Prostate gland (tissue), 2 donors: ENCODE data around the gene HOXA4. TPM values are rescaled to one million over a fixed set of nuclear protein-coding genes. Genes with fewer than 3 reads are reported as not detected.

Source experiments
- DNase-seq: peaks from one replicate; pipeline ENCODE4 v3.0.0-alpha.2; 2019; ENCODE audit warnings: low spot score
- H3K27ac ChIP-seq, 2 donors: fragments of 200-600 bp; sonication (generic); 2 replicates each; pipeline ENCODE4 v1.5.1; 2017 to 2019
- H3K27me3 ChIP-seq: fragments of 200-600 bp; sonication (generic); replicated peaks from 2 replicates; pipeline ENCODE4 v1.5.1; 2019; ENCODE audit not compliant: insufficient read depth
- H3K36me3 ChIP-seq, 2 donors: fragments of 200-600 bp; sonication (generic); 1 replicate in 1 of 2; 2 replicates in 1 of 2; pipeline versions ENCODE4 v1.5.1 to v1.8.1; 2017 to 2019
- H3K4me1 ChIP-seq: fragments of 200-600 bp; sonication (generic); replicated peaks from 2 replicates; pipeline ENCODE4 v1.5.1; 2019
- H3K4me3 ChIP-seq, 2 donors: fragments of 200-600 bp; sonication (generic); 2 replicates each; pipeline ENCODE4 v1.5.1; 2017 to 2019
- H3K9me3 ChIP-seq: fragments of 200-600 bp; sonication (generic); 2 replicates; pipeline ENCODE4 v1.5.1; 2017
- CTCF ChIP-seq, 4 experiments: fragments of 200-600 bp in 2 of 4; fragments of 450-650 bp in 2 of 4; sonication (generic) in 2 of 4; IDR thresholded peaks; 1 replicate in 3 of 4; 2 replicates in 1 of 4; pipeline ENCODE4 v1.5.1; 2016 to 2019; ENCODE audit warnings: antibody characterized with exemption in 4 of 4, mild to moderate bottlenecking in 2 of 4, moderate library complexity in 2 of 4
- POLR2A ChIP-seq: fragments of 450-650 bp; IDR thresholded peaks from one replicate; pipeline ENCODE4 v1.6.1; 2016; ENCODE audit warnings: antibody characterized with exemption, mild to moderate bottlenecking
- POLR2AphosphoS5 ChIP-seq: sonication (generic); formaldehyde crosslinking; IDR thresholded peaks from one replicate; pipeline ENCODE4 v1.6.1; 2017; ENCODE audit warnings: antibody characterized with exemption
- WGBS: methylation state at CpG from one replicate; pipeline ENCODE4 v1.1.5; 2018; 5-methylcytosine and 5-hydroxymethylcytosine counted together
- intact Hi-C: fragments of 100-400 bp; cut with DNase I; formaldehyde crosslinking; loops from one replicate; pipeline ENCODE4 v1.14.2; 2022
- total RNA-seq, 2 donors: library from RNA; depleted of rRNA; stranded (reverse); fragments of >200 nt; gene quantifications; one replicate each; pipeline ENCODE4 v1.1.0, GENCODE V29; 2016

HOXA4 gene
- total RNA-seq, 2 donors from 2014 or later = 1.4 to 1.8 TPM

GRCh38 chr7:27160546-27161213, 30.1 kb upstream of the HOXA4 start:
- intact Hi-C loops = loop anchor here (1.0 to 2.0 kb wide), 2 partner anchors 474 to 790 kb away; no protein-coding TSS in a partner anchor
- H3K4me1 ChIP-seq = peaks cover under 1% of the 10 kb centered on the region
- H3K4me3 ChIP-seq = peak overlapping the region; percentile 61 to 80
- H3K27ac ChIP-seq = peak overlapping the region; percentile 73 to 96
- H3K9me3 ChIP-seq = no peaks in the 10 kb centered on the region
- H3K36me3 ChIP-seq = no peaks in the 10 kb centered on the region
- WGBS = 7% methylated on average over 31 of the region's 54 CpGs
- DNase-seq = peak; percentile 90
- TF ChIP-seq POLR2A = peak; percentile 8
- TF ChIP-seq POLR2AphosphoS5 = peak; percentile 65
- peak; percentile 98 to 100 (median 100) for TF ChIP-seq CTCF (IDR thresholded peaks at IDR 0.05)
- no peaks in the 10 kb centered on the region for H3K27me3 ChIP-seq

- WGBS = 43% methylated on average over 21 of the region's 23 CpGs
- intact Hi-C loops = loop anchor here (2.0 kb wide), 1 partner anchor 789 kb away; no protein-coding TSS in a partner anchor
- Histone ChIP-seq H3K9me3 (no peaks in the 10 kb centered on the region), H3K27ac (peak overlapping the region; percentile 73 to 96), H3K4me3 (peak overlapping the region; percentile 61 to 80), H3K27me3 (no peaks in the 10 kb centered on the region), H3K4me1 (peaks cover 4% of the 10 kb centered on the region), H3K36me3 (no peaks in the 10 kb centered on the region)
- no peak for DNase-seq
- TF ChIP-seq POLR2A = no peak
- TF ChIP-seq POLR2AphosphoS5 = no peak
- no peak for TF ChIP-seq CTCF (IDR thresholded peaks at IDR 0.05)
These were observed 29.6 kb upstream of the HOXA4 start for GRCh38 chr7:27160145-27160545.

- 62% methylated on average over 27 of the region's 27 CpGs for WGBS
- H3K4me3 ChIP-seq = peak overlapping the region; percentile 61 to 80
- TF ChIP-seq POLR2A (no peak), POLR2AphosphoS5 (peak; percentile 24)
- H3K9me3 ChIP-seq = no peaks in the 10 kb centered on the region
- intact Hi-C loops = loop anchor here (2.0 to 10.0 kb wide), 3 partner anchors 789 to 1295 kb away; no protein-coding TSS in a partner anchor
- H3K27ac ChIP-seq = peak overlapping the region; percentile 73 to 96
- DNase-seq = no peak
- peaks cover 4% of the 10 kb centered on the region for H3K4me1 ChIP-seq
- H3K27me3 ChIP-seq = no peaks in the 10 kb centered on the region
- no peaks in the 10 kb centered on the region for H3K36me3 ChIP-seq
These were observed 28.9 kb upstream of the HOXA4 start for GRCh38 chr7:27159266-27160144.

- no peak for DNase-seq
- Histone ChIP-seq H3K4me1 (peaks cover 4% of the 10 kb centered on the region), H3K27me3 (no peaks in the 10 kb centered on the region), H3K4me3 (no peak overlapping the region), H3K36me3 (no peaks in the 10 kb centered on the region), H3K9me3 (no peaks in the 10 kb centered on the region), H3K27ac (peak overlapping the region in 1 of 2 donors; percentile 96)
- WGBS = 94% methylated on average over 34 of the region's 35 CpGs
- TF ChIP-seq POLR2A (no peak), POLR2AphosphoS5 (no peak), CTCF (IDR thresholded peaks at IDR 0.05) (no peak)
- intact Hi-C loops = loop anchor here (10.0 kb wide), 2 partner anchors 1064 to 1294 kb away; no protein-coding TSS in a partner anchor
These were observed 28.1 kb upstream of the HOXA4 start for GRCh38 chr7:27158436-27159265.
